CD14-positive monocyte (primary cell): ENCODE data around the gene VSX1. TPM values are rescaled to one million over a fixed set of nuclear protein-coding genes. Genes with fewer than 3 reads are reported as not detected.
A peak's percentile ranks its signal among the peaks of the same experiment; 100 is the strongest.

Experiments used
- DNase-seq, 3 donors: peaks; one replicate each; pipeline ENCODE4 v3.0.0-alpha.2; 2011 to 2022
- H2AFZ ChIP-seq: 2 replicates; pipeline ENCODE4 v1.6.0; 2012; ENCODE audit warnings: mild to moderate bottlenecking, low read depth, low read length, inconsistent platforms; ENCODE audit not compliant: insufficient read depth, poor library complexity, severe bottlenecking
- H3K27ac ChIP-seq, 2 donors: 1 replicate in 1 of 2; 2 replicates in 1 of 2; pipeline ENCODE4 v1.5.1; 2012 to 2013; ENCODE audit warnings: low read length in 2 of 2, control low read depth in 1 of 2, inconsistent platforms in 1 of 2, low read depth in 1 of 2, mild to moderate bottlenecking in 1 of 2
- H3K27me3 ChIP-seq, 2 donors: one replicate each; pipeline versions ENCODE4 v1.6.0 to v1.6.1; 2011 to 2013; ENCODE audit warnings: low read length in 2 of 2; ENCODE audit not compliant: control insufficient read depth in 2 of 2, insufficient read depth in 2 of 2
- H3K36me3 ChIP-seq, 2 donors: replicated peaks in 1 of 2; 1 replicate in 1 of 2; 2 replicates in 1 of 2; pipeline versions ENCODE4 v1.5.1 to v1.6.1; 2012 to 2013; ENCODE audit warnings: low read length in 2 of 2, control low read depth in 1 of 2, inconsistent platforms in 1 of 2, mild to moderate bottlenecking in 1 of 2; ENCODE audit not compliant: insufficient read depth in 2 of 2, control insufficient read depth in 1 of 2
- H3K4me1 ChIP-seq, 2 donors: 1 replicate in 1 of 2; 2 replicates in 1 of 2; pipeline versions ENCODE4 v1.5.1 to v1.6.1; 2012 to 2013; ENCODE audit warnings: low read length in 2 of 2, control low read depth in 1 of 2, inconsistent platforms in 1 of 2, mild to moderate bottlenecking in 1 of 2, moderate library complexity in 1 of 2; ENCODE audit not compliant: insufficient read depth in 2 of 2, control insufficient read depth in 1 of 2
- H3K4me2 ChIP-seq: replicated peaks from 2 replicates; pipeline ENCODE3; 2012; ENCODE audit warnings: low read length, moderate library complexity, mild to moderate bottlenecking; ENCODE audit not compliant: poor library complexity, severe bottlenecking; ENCODE audit errors: extremely low read depth
- H3K4me3 ChIP-seq, 3 experiments: fragments of 200-600 bp in 1 of 3; sonication (generic) in 1 of 3; replicated peaks in 1 of 3; 1 replicate in 2 of 3; 2 replicates in 1 of 3; pipeline ENCODE4 v1.5.1; 2011 to 2013; ENCODE audit warnings: low read length in 3 of 3, mild to moderate bottlenecking in 3 of 3, control low read depth in 2 of 3, low read depth in 2 of 3, inconsistent platforms in 1 of 3, moderate library complexity in 1 of 3
- H3K79me2 ChIP-seq: 2 replicates; pipeline ENCODE4 v1.6.0; 2012; ENCODE audit warnings: mild to moderate bottlenecking, control low read depth, inconsistent platforms, low read length, moderate library complexity; ENCODE audit not compliant: insufficient read depth
- H3K9ac ChIP-seq: 2 replicates; pipeline ENCODE4 v1.6.0; 2017; ENCODE audit warnings: low read length, mild to moderate bottlenecking; ENCODE audit not compliant: insufficient read depth, poor library complexity, severe bottlenecking
- H3K9me3 ChIP-seq, 2 donors: replicated peaks in 1 of 2; 1 replicate in 1 of 2; 2 replicates in 1 of 2; pipeline versions ENCODE4 v1.5.1 to v1.6.1; 2012 to 2013; ENCODE audit warnings: low read length in 2 of 2, control low read depth in 1 of 2; ENCODE audit not compliant: control insufficient read depth in 1 of 2, insufficient read depth in 1 of 2
- H4K20me1 ChIP-seq: 2 replicates; pipeline ENCODE4 v1.6.0; 2012; ENCODE audit warnings: mild to moderate bottlenecking, low read length, control low read depth, moderate library complexity; ENCODE audit not compliant: insufficient read depth
- H3K27ac Mint-ChIP-seq, 7 donors: one replicate each; pipeline ENCODE4 v1.8.0; 2020; ENCODE audit warnings: mild to moderate bottlenecking in 7 of 7, mixed read lengths in 7 of 7, moderate library complexity in 6 of 7, inconsistent platforms in 2 of 7
- H3K27me3 Mint-ChIP-seq, 3 donors: one replicate each; pipeline ENCODE4 v1.8.0; 2021 to 2022; ENCODE audit warnings: low read depth in 3 of 3, mild to moderate bottlenecking in 3 of 3, mixed read lengths in 3 of 3, moderate library complexity in 3 of 3, inconsistent platforms in 1 of 3
- H3K36me3 Mint-ChIP-seq, 2 donors: one replicate each; pipeline ENCODE4 v1.8.0; 2020; ENCODE audit warnings: mixed read lengths in 2 of 2, inconsistent platforms in 1 of 2, mild to moderate bottlenecking in 1 of 2
- H3K4me1 Mint-ChIP-seq: one replicate; pipeline ENCODE4 v1.8.0; 2020; ENCODE audit warnings: mild to moderate bottlenecking, mixed read lengths
- H3K4me3 Mint-ChIP-seq, 2 donors: one replicate each; pipeline ENCODE4 v1.8.0; 2020; ENCODE audit warnings: mild to moderate bottlenecking in 2 of 2, mixed read lengths in 2 of 2, moderate library complexity in 1 of 2
- H3K9me3 Mint-ChIP-seq, 7 donors: one replicate each; pipeline ENCODE4 v1.8.0; 2020 to 2022; ENCODE audit warnings: mixed read lengths in 7 of 7, mild to moderate bottlenecking in 6 of 7, moderate library complexity in 6 of 7, inconsistent platforms in 2 of 7
- WGBS: methylation state at CpG from one replicate; pipeline ENCODE4 v1.1.5; 2013; ENCODE audit warnings: missing lambda C conversion rate; ENCODE audit not compliant: insufficient coverage; 5-methylcytosine and 5-hydroxymethylcytosine counted together
- intact Hi-C, 2 donors: fragments of 100-400 bp; cut with micrococcal nuclease; formaldehyde crosslinking; loops; one replicate each; pipeline versions ENCODE4 v1.15.0 to v1.15.1; 2023
- polyA plus RNA-seq, 3 donors: library from polyadenylated mRNA; depleted of rRNA in 1 of 3; unstranded in 2 of 3; stranded (reverse) in 1 of 3; fragments of 300-500 nt in 2 of 3; fragments of >200 nt in 1 of 3; fragmentation: Illumina TruSeq in 2 of 3; gene quantifications; 1 replicate in 2 of 3; 2 replicates in 1 of 3; pipeline ENCODE4 v1.2.3, GENCODE V29; 2012 to 2021
- TF ChIP-seq, protein P1 (sequence below): fragments of 200-600 bp; IDR thresholded peaks from one replicate; pipeline ENCODE4 v1.8.0; 2022; ENCODE audit warnings: antibody characterized with exemption, mild to moderate bottlenecking

VSX1 gene
- polyA plus RNA-seq, 3 donors, result not detected

DNA sequence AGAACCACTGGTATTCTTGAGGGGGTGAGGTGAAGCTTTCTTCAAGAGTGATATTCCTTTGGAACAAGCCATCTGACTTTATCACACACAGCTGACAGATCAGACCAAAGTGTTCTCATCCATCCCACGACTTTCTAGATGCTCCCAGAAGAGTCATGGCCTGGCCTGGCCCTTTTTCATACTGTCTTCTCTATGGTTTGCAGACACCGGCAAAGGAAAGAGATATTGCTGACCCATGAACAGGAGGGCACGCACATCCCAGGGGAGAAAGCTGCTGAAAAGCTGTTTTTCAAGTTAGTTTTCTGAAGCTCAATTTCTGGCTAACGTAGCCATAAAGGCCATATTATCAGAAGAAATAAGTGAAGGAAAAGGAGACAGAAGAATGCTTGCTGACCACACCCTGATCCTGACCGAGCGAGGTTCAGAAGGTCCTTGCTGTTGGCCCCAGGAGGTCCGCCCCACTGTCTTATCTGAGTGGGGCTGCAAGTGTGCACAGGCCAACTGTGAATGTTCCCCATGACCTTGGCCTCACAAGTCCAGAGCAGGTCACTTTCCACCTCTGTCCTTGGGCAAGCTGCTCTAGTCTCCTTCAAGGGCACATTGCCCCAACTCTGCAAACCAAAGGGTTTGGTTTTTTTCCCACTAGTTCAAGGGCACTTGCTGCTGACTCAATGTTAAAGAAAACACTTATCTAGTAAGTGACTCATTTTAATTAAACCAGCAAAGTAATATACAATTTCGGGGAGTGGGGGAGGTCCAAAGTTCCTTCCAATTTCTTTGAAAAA lies 26.0 kb downstream of the VSX1 start:
- H2AFZ ChIP-seq, result no peak overlapping the region
- DNase-seq, result no peak
- intact Hi-C loops, result loop anchor here in 1 of 2 donors (5.0 to 10.0 kb wide), 2 partner anchors 191 to 339 kb away; partner anchors contain the start of genes ABHD12 and PYGB
- H3K4me1 ChIP-seq, result peaks cover 39 to 47% of the 10 kb centered on the region in 2 donors
- WGBS, result 96% methylated on average over 6 of the region's 8 CpGs
- peak overlapping the region in 3 of 7 donors; percentile 75 to 90 (median 87) for H3K27ac Mint-ChIP-seq
- H3K36me3 ChIP-seq, result peaks cover 2 to 7% of the 10 kb centered on the region in 2 donors
- H4K20me1 ChIP-seq, result peaks cover 40% of the 10 kb centered on the region
- peaks cover 0 to 8% of the 10 kb centered on the region in 2 donors for H3K36me3 Mint-ChIP-seq
- peaks cover 0 to 2% (median 0%) of the 10 kb centered on the region in 7 donors for H3K9me3 Mint-ChIP-seq
- peak overlapping the region in 1 of 2 donors; percentile 93 for H3K27ac ChIP-seq
- TF ChIP-seq, protein P1, sequence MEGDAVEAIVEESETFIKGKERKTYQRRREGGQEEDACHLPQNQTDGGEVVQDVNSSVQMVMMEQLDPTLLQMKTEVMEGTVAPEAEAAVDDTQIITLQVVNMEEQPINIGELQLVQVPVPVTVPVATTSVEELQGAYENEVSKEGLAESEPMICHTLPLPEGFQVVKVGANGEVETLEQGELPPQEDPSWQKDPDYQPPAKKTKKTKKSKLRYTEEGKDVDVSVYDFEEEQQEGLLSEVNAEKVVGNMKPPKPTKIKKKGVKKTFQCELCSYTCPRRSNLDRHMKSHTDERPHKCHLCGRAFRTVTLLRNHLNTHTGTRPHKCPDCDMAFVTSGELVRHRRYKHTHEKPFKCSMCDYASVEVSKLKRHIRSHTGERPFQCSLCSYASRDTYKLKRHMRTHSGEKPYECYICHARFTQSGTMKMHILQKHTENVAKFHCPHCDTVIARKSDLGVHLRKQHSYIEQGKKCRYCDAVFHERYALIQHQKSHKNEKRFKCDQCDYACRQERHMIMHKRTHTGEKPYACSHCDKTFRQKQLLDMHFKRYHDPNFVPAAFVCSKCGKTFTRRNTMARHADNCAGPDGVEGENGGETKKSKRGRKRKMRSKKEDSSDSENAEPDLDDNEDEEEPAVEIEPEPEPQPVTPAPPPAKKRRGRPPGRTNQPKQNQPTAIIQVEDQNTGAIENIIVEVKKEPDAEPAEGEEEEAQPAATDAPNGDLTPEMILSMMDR, result no peak
- peak overlapping the region; percentile 85 to 89 for H3K4me3 Mint-ChIP-seq
- H3K4me1 Mint-ChIP-seq, result peaks cover 48% of the 10 kb centered on the region
- H3K4me2 ChIP-seq, result peak overlapping the region; percentile 97
- no peaks in the 10 kb centered on the region for H3K27me3 ChIP-seq
- H3K4me3 ChIP-seq, result peak overlapping the region in 1 of 3 experiments; percentile 95
- no peak overlapping the region for H3K9ac ChIP-seq
- peaks cover 4 to 12% (median 4%) of the 10 kb centered on the region in 3 donors for H3K27me3 Mint-ChIP-seq
- no peaks in the 10 kb centered on the region for H3K9me3 ChIP-seq
- H3K79me2 ChIP-seq, result peaks cover 39% of the 10 kb centered on the region

DNA sequence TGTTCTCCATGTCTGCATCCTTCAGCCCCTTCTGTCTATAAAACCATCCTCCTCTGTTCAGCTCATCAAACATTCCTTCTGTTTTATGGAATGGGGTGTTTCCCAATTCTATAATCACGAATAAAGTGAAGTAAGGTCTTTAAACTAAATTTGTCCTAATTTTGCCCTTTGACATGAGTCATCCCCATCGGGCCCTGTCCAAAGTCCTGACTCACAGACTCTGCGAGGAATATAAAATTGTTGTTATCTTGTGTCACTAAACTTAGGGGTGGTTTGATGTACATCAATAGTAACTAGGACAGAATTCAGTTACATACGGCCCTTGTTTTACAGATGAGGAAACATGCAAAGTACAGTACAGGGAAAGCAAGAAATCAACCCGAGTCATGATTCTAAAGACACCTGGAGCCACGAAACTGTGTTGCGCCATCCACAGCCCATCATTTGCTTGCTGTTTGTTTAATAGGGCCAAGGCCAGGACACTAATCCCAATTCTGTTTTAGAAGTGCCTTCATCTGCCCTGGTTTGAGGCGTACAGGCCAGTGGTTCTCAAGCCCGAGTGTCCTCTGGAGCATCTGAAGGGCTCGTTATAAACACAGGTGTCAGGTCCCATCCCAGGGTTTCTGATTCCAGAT lies 26.8 kb downstream of the VSX1 start:
- Histone ChIP-seq H3K9me3 (no peaks in the 10 kb centered on the region), H3K27ac (no peak overlapping the region), H3K9ac (no peak overlapping the region), H2AFZ (no peak overlapping the region), H4K20me1 (peaks cover 48% of the 10 kb centered on the region), H3K4me1 (peaks cover 39 to 47% of the 10 kb centered on the region in 2 donors), H3K4me3 (no peak overlapping the region), H3K27me3 (no peaks in the 10 kb centered on the region), H3K4me2 (no peak overlapping the region), H3K79me2 (peaks cover 44% of the 10 kb centered on the region), H3K36me3 (peaks cover 2 to 7% of the 10 kb centered on the region in 2 donors)
- peaks cover 0 to 2% (median 0%) of the 10 kb centered on the region in 7 donors for H3K9me3 Mint-ChIP-seq
- H3K36me3 Mint-ChIP-seq, result peaks cover 0 to 9% of the 10 kb centered on the region in 2 donors
- H3K4me3 Mint-ChIP-seq, result no peak overlapping the region
- peak in 1 of 3 donors; percentile 28 for DNase-seq
- intact Hi-C loops, result loop anchor here in 1 of 2 donors (5.0 to 10.0 kb wide), 2 partner anchors 192 to 340 kb away; partner anchors contain the start of genes ABHD12 and PYGB
- peak overlapping the region in 1 of 7 donors; percentile 37 for H3K27ac Mint-ChIP-seq
- TF ChIP-seq, protein P1, result no peak
- peaks cover 0 to 6% (median 0%) of the 10 kb centered on the region in 3 donors for H3K27me3 Mint-ChIP-seq
- 92% methylated on average over 7 of the region's 10 CpGs for WGBS
- peaks cover 50% of the 10 kb centered on the region for H3K4me1 Mint-ChIP-seq
